SK-N-MC (cell line): ENCODE results near the gene MLKL.

ENCODE experiments used
- EZH2 ChIP-seq: fragments of 200-600 bp; sonication (generic); IDR thresholded peaks from one replicate; pipeline ENCODE4 v1.6.1; 2017; ENCODE audit warnings: antibody characterized with exemption
- POLR2AphosphoS5 ChIP-seq: IDR thresholded peaks from 2 replicates; pipeline ENCODE4 v1.6.1; 2012; ENCODE audit warnings: mild to moderate bottlenecking, low read depth, low read length, borderline replicate concordance

DNA sequence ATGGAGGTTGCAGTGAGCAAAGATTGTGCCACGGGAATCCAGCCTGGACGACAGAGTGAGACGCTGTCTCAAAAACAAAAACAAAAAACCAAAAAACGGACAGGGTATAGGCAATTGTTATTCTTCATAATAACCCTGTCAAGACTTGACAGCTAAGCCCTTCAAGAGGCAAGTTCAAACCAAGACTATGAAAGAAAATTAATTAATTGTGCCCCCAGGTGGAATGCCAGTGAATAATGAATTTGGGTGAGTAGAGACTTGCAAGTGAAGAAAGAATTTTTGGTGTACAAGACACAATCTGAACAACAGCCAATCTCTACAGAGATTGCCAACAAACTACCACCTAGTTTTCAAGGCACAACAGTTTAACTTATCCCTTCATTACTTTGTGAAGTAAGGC is 40.3 kb downstream of the MLKL start:
- TF ChIP-seq EZH2 (no peak), POLR2AphosphoS5 (no peak)
